Activated CD8-positive, alpha-beta T cell treated with anti-CD3 and anti-CD28 coated beads for 36 hours (primary cell): ENCODE data around the gene DPM1. TPM values are rescaled to one million over a fixed set of nuclear protein-coding genes. Genes with fewer than 3 reads are reported as not detected.
"Not testable (repeated sequence)": the region's sequence is repeated elsewhere in the genome, so short reads cannot be mapped to it uniquely, and the experiment has no call there.

Source experiments
- ATAC-seq: fragments of 200-7000 bp; cut with Tn5 transposase; one replicate; pipeline ENCODE4 v1.10.0; 2021; ENCODE audit warnings: mild to moderate bottlenecking, moderate library complexity
- CTCF ChIA-PET: fragments of 350-600 bp; sonication (Branson Sonifier 250); formaldehyde crosslinking; loops from one replicate; lab custom pipeline; 2021; ENCODE audit warnings: antibody characterized with exemption; lab: Charles Lee
- POLR2A ChIA-PET: fragments of 350-600 bp; sonication (Branson Sonifier 250); formaldehyde crosslinking; loops from one replicate; lab custom pipeline; 2021; ENCODE audit warnings: antibody characterized with exemption; lab: Charles Lee
- DNase-seq: peaks from one replicate; pipeline ENCODE4 v3.0.0-alpha.2; 2020
- H3K27ac Mint-ChIP-seq: one replicate; pipeline ENCODE4 v1.8.0; 2021; ENCODE audit warnings: mild to moderate bottlenecking, mixed read lengths
- H3K27me3 Mint-ChIP-seq: one replicate; pipeline ENCODE4 v1.8.0; 2021; ENCODE audit warnings: mixed read lengths
- H3K36me3 Mint-ChIP-seq: one replicate; pipeline ENCODE4 v1.8.0; 2021; ENCODE audit warnings: low read depth, mixed read lengths
- H3K4me1 Mint-ChIP-seq: one replicate; pipeline ENCODE4 v1.8.0; 2021; ENCODE audit warnings: low read depth, mixed read lengths
- H3K4me3 Mint-ChIP-seq: one replicate; pipeline ENCODE4 v1.8.0; 2021; ENCODE audit warnings: mild to moderate bottlenecking, moderate library complexity, mixed read lengths
- H3K9me3 Mint-ChIP-seq: one replicate; pipeline ENCODE4 v1.8.0; 2021; ENCODE audit warnings: mixed read lengths
- CTCF ChIP-seq: fragments of 200-600 bp; IDR thresholded peaks from one replicate; pipeline ENCODE4 v1.8.0; 2022; ENCODE audit warnings: antibody characterized with exemption, mild to moderate bottlenecking
- intact Hi-C: fragments of 100-400 bp; cut with micrococcal nuclease; formaldehyde crosslinking; loops from one replicate; pipeline ENCODE4 v1.10.0; 2022
- total RNA-seq, 2 experiments: library from RNA; stranded (reverse); gene quantifications; one replicate each; pipeline ENCODE4 v1.2.3, GENCODE V29; 2021

The DPM1 gene
- total RNA-seq, 2 experiments from 2014 or later, result 66.6 to 75.4 TPM

GRCh38 chr20:50980851-50981713, 22.8 kb upstream of the DPM1 start:
- no peak overlapping the region for H3K4me3 Mint-ChIP-seq
- peaks cover 18% of the 10 kb centered on the region for H3K4me1 Mint-ChIP-seq
- no peaks in the 10 kb centered on the region for H3K36me3 Mint-ChIP-seq
- H3K9me3 Mint-ChIP-seq, result no peaks in the 10 kb centered on the region
- TF ChIP-seq CTCF, result peak; percentile 92
- peak overlapping the region; percentile 83 for H3K27ac Mint-ChIP-seq
- intact Hi-C loops, result loop anchor here (10.0 kb wide), 1 partner anchor 644 kb away; no protein-coding TSS in a partner anchor
- CTCF ChIA-PET, result interaction anchor here (0.7 to 6.4 kb wide), 30 partner anchors 9 to 616 kb away, joined by 3 to 56 read pairs (median 4); partner anchors contain the start of genes BCAS4, DPM1 and MOCS3
- POLR2A ChIA-PET, result no interaction called here
- peaks cover 32% of the 10 kb centered on the region for H3K27me3 Mint-ChIP-seq
- DNase-seq, result peak; percentile 80
- peak; percentile 43 for ATAC-seq

- no peaks in the 10 kb centered on the region for H3K36me3 Mint-ChIP-seq
- no peak for TF ChIP-seq CTCF
Measured at GRCh38 chr20:50980071-50980681, 21.8 kb upstream of the DPM1 start.

GRCh38 chr20:50978533-50978932, 20.2 kb upstream of the DPM1 start:
- H3K4me3 Mint-ChIP-seq, POLR2A ChIA-PET, DNase-seq, intact Hi-C loops, H3K27ac Mint-ChIP-seq, H3K9me3 Mint-ChIP-seq, ATAC-seq, H3K36me3 Mint-ChIP-seq: not testable (repeated sequence)
- H3K27me3 Mint-ChIP-seq, result peaks cover 28% of the 10 kb centered on the region
- CTCF ChIA-PET, result interaction anchor here (1.0 to 1.3 kb wide), 3 partner anchors 9 to 328 kb away, joined by 3 to 4 read pairs (median 3); no protein-coding TSS in a partner anchor
- peaks cover 18% of the 10 kb centered on the region for H3K4me1 Mint-ChIP-seq

More at GRCh38 chr20:50980071-50980681, 21.8 kb upstream of the DPM1 start:
- ChIA-PET CTCF (interaction anchor here (1.2 to 6.4 kb wide), 10 partner anchors 8 to 327 kb away, joined by 4 to 56 read pairs (median 16); partner anchors contain the start of gene BCAS4), POLR2A (no interaction called here)
- Mint-ChIP-seq H3K9me3 (no peaks in the 10 kb centered on the region), H3K27ac (peak overlapping the region; percentile 87), H3K27me3 (peaks cover 32% of the 10 kb centered on the region), H3K4me3 (no peak overlapping the region), H3K4me1 (peaks cover 18% of the 10 kb centered on the region)
- ATAC-seq, result peak; percentile 82
- intact Hi-C loops, result loop anchor here (10.0 kb wide), 1 partner anchor 645 kb away; no protein-coding TSS in a partner anchor
- peak; percentile 71 for DNase-seq

- Mint-ChIP-seq H3K27ac (no peak overlapping the region), H3K36me3 (no peaks in the 10 kb centered on the region), H3K4me3 (no peak overlapping the region), H3K4me1 (peaks cover 18% of the 10 kb centered on the region), H3K27me3 (peaks cover 19% of the 10 kb centered on the region), H3K9me3 (no peaks in the 10 kb centered on the region)
- intact Hi-C loops, result no loop called here
- POLR2A ChIA-PET, result no interaction called here
- DNase-seq (no peak), ATAC-seq (no peak)
- CTCF ChIA-PET, result interaction anchor here (1.0 to 1.6 kb wide), 3 partner anchors 183 to 330 kb away, joined by 3 read pairs; no protein-coding TSS in a partner anchor
- no peak for TF ChIP-seq CTCF
Measured at GRCh38 chr20:50977066-50978021, 19.0 kb upstream of the DPM1 start.
